ENCODE measurements around the gene STX16. TPM values are rescaled to one million over a fixed set of nuclear protein-coding genes. Genes with fewer than 3 reads are reported as not detected.

Gene STX16
- total RNA-seq, 1 experiment from 2014 or later: 89.1 TPM

DNA sequence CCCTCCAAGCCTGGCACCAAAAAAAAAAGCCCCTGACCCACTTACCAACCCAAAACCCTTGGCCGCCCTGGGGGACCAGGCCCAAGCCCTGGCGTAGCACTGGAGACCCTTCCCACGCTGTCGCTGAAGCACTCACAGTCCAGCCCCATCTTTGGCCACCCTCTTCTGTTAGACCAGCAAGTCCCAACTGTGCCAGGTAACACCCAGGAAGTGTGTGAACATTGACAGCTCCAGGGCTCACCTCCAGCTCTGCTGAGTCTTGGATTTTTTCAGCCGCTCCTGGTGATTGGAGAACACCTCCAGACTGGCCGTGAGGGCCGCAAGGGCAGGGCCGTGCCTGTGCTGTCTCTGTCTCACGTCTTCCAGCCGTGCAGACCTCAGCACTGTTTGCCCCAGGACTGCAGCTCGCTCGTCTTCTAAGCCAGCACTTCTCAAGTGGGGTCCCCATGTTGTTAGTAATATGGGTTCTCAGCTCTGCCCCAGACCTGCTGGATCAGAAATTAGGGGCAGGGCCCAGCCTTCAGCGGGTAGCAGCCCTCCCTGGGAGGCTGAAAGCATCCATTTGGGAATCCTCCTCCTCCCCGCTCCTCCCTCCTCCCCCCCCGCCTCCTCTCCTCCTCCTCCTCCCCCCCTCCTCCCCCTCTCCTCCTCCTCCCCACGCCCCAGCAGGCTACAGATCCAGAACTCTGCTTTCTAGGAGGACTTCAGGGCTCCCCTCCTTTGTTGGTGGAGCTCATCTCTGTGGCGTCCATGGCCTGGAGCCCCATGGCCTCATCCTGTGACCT is 59.6 kb downstream of the STX16 start:
- ChIA-PET CTCF (interaction anchor here (0.6 to 1.8 kb wide), 3 partner anchors 19 to 81 kb away, joined by 3 to 4 read pairs (median 3); partner anchors contain the start of gene STX16), POLR2A (interaction anchor here (0.5 kb wide), 1 partner anchor 26 kb away, joined by 3 read pairs; no protein-coding TSS in a partner anchor)
- H3K27me3 Mint-ChIP-seq (ENCODE audit: low read depth): no peaks in the 10 kb centered on the region
- no peak for ATAC-seq
- H3K27ac Mint-ChIP-seq: no peak overlapping the region
- DNase-seq (ENCODE audit: low spot score): peak; percentile 10
- H3K4me1 Mint-ChIP-seq: no peaks in the 10 kb centered on the region
- no peak overlapping the region for H3K4me3 Mint-ChIP-seq
- peaks cover 6% of the 10 kb centered on the region; the same call in 1 of the 2 replicates for H3K36me3 Mint-ChIP-seq
- no peaks in the 10 kb centered on the region for H3K9me3 Mint-ChIP-seq
- TF ChIP-seq ZNF263 (CRISPR knock-in tag; IDR thresholded peaks at IDR 0.05; ENCODE audit: low read depth) (no peak), NR3C1 (CRISPR knock-in tag; conservative IDR thresholded peaks at IDR 0.05; ENCODE audit: low read depth) (no peak), TEAD4 (CRISPR knock-in tag; IDR thresholded peaks at IDR 0.05) (no peak), NR1H2 (CRISPR knock-in tag; IDR thresholded peaks at IDR 0.05) (no peak), CDX4 (CRISPR knock-in tag; IDR thresholded peaks at IDR 0.05; ENCODE audit: borderline replicate concordance) (no peak), ZMAT4 (CRISPR knock-in tag; IDR thresholded peaks at IDR 0.05) (no peak)

GRCh38 chr20:58711266-58712051 is 60.4 kb downstream of the STX16 start:
- Mint-ChIP-seq H3K27me3 (ENCODE audit: low read depth) (no peaks in the 10 kb centered on the region), H3K27ac (no peak overlapping the region), H3K4me1 (no peaks in the 10 kb centered on the region), H3K36me3 (peaks cover 5% of the 10 kb centered on the region; the same call in 1 of the 2 replicates), H3K4me3 (no peak overlapping the region), H3K9me3 (no peaks in the 10 kb centered on the region)
- DNase-seq (ENCODE audit: low spot score) (no peak), ATAC-seq (no peak)
- ChIA-PET POLR2A (no interaction called here), CTCF (interaction anchor here (0.6 to 1.8 kb wide), 2 partner anchors 60 to 80 kb away, joined by 3 to 4 read pairs; partner anchors contain the start of gene STX16)
- TF ChIP-seq CREM (CRISPR knock-in tag; IDR thresholded peaks at IDR 0.05) (no peak), EMX1 (CRISPR knock-in tag; IDR thresholded peaks at IDR 0.05) (no peak), GABPB1 (CRISPR knock-in tag; IDR thresholded peaks at IDR 0.05) (no peak), KAT7 (CRISPR knock-in tag; IDR thresholded peaks at IDR 0.05; ENCODE audit: borderline replicate concordance) (no peak), FOXJ3 (CRISPR knock-in tag; IDR thresholded peaks at IDR 0.05; ENCODE audit: borderline replicate concordance) (no peak), ZNF532 (CRISPR knock-in tag; IDR thresholded peaks at IDR 0.05; ENCODE audit: borderline replicate concordance) (no peak)
- TF ChIP-seq, protein P1, sequence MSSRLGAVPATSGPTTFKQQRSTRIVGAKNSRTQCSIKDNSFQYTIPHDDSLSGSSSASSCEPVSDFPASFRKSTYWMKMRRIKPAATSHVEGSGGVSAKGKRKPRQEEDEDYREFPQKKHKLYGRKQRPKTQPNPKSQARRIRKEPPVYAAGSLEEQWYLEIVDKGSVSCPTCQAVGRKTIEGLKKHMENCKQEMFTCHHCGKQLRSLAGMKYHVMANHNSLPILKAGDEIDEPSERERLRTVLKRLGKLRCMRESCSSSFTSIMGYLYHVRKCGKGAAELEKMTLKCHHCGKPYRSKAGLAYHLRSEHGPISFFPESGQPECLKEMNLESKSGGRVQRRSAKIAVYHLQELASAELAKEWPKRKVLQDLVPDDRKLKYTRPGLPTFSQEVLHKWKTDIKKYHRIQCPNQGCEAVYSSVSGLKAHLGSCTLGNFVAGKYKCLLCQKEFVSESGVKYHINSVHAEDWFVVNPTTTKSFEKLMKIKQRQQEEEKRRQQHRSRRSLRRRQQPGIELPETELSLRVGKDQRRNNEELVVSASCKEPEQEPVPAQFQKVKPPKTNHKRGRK (CRISPR knock-in tag; IDR thresholded peaks at IDR 0.05; ENCODE audit: borderline replicate concordance): no peak
- TF ChIP-seq, protein P2, sequence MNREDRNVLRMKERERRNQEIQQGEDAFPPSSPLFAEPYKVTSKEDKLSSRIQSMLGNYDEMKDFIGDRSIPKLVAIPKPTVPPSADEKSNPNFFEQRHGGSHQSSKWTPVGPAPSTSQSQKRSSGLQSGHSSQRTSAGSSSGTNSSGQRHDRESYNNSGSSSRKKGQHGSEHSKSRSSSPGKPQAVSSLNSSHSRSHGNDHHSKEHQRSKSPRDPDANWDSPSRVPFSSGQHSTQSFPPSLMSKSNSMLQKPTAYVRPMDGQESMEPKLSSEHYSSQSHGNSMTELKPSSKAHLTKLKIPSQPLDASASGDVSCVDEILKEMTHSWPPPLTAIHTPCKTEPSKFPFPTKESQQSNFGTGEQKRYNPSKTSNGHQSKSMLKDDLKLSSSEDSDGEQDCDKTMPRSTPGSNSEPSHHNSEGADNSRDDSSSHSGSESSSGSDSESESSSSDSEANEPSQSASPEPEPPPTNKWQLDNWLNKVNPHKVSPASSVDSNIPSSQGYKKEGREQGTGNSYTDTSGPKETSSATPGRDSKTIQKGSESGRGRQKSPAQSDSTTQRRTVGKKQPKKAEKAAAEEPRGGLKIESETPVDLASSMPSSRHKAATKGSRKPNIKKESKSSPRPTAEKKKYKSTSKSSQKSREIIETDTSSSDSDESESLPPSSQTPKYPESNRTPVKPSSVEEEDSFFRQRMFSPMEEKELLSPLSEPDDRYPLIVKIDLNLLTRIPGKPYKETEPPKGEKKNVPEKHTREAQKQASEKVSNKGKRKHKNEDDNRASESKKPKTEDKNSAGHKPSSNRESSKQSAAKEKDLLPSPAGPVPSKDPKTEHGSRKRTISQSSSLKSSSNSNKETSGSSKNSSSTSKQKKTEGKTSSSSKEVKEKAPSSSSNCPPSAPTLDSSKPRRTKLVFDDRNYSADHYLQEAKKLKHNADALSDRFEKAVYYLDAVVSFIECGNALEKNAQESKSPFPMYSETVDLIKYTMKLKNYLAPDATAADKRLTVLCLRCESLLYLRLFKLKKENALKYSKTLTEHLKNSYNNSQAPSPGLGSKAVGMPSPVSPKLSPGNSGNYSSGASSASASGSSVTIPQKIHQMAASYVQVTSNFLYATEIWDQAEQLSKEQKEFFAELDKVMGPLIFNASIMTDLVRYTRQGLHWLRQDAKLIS (CRISPR knock-in tag; IDR thresholded peaks at IDR 0.05; ENCODE audit: borderline replicate concordance): no peak
- TF ChIP-seq, protein P3, sequence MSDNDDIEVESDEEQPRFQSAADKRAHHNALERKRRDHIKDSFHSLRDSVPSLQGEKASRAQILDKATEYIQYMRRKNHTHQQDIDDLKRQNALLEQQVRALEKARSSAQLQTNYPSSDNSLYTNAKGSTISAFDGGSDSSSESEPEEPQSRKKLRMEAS (CRISPR knock-in tag; IDR thresholded peaks at IDR 0.05): no peak
- TF ChIP-seq, protein P4, sequence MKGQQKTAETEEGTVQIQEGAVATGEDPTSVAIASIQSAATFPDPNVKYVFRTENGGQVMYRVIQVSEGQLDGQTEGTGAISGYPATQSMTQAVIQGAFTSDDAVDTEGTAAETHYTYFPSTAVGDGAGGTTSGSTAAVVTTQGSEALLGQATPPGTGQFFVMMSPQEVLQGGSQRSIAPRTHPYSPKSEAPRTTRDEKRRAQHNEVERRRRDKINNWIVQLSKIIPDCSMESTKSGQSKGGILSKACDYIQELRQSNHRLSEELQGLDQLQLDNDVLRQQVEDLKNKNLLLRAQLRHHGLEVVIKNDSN (CRISPR knock-in tag; IDR thresholded peaks at IDR 0.05): no peak
- TF ChIP-seq, protein P5, sequence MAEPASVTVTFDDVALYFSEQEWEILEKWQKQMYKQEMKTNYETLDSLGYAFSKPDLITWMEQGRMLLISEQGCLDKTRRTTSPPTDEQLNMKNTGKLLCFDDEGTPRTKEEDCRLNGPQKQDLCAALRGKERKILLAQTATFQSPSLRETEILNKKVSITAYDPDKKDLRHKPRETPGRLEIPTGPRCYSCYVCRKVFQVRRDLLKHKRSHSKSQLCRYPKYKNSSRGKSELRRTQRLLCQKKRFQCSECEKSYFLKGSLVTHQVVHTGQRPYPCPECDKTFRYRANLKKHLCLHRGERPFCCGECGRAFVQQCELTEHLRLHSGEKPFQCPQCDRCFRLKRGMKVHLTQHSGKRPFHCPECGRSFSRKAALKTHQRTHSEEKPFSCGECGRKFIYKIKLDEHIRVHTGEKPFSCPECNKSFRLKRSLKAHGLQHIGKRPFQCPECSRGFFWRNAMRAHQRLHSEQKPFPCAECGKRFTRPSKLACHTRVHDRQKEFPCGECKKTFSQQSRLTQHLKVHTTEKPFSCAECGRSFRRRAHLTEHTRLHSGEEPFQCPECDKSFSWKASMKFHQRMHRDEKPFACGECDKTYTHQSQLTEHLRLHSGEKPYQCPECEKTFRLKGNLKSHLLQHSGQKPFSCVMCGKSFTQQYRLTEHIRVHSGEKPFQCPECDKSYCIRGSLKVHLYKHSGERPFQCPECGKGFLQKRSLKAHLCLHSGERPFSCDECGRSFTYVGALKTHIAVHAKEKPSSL (CRISPR knock-in tag; conservative IDR thresholded peaks at IDR 0.05): no peak

Data from WTC11 (cell line).